ENCODE measurements around the gene EIF2B2.

The EIF2B2 gene

DNA sequence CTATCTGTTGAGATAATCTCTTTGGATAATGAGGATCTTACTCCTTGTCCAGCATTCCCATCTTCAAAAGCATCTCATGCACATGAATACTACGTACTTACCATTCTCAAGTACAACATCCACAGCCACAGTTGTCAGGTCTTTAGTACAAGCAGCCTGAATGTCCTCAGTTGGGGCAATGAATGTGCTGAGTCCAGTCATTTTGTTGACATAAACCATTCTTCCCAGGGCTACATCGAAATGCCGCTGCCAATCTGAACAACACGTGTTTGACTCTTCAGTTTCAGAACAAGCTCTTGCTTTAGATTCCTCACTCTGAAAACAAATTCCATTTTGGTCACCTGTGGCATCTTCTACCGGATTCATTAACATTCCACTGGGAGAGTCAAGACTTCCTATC lies 43.6 kb downstream of the EIF2B2 start:
- no peak for FAIRE-seq

DNA sequence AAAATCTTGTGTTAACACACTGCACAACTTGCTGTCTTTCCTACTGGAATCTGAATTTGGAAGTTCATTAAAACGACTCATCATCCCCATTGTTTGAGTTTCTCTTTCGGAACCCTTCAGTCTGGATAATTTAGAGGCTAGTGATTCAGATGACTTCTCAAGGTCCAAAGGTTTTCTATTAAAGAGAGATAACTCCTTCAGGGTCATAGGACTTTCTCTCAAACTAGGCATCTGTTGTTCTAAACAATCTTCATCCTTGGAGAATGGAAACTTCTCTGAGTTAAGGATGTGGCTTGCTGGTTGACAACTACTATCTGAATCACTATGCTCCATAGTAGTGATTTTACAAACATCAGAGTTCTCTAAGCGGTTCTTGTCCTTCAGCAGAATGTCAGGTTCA lies 44.2 kb downstream of the EIF2B2 start:
- FAIRE-seq: no peak

DNA sequence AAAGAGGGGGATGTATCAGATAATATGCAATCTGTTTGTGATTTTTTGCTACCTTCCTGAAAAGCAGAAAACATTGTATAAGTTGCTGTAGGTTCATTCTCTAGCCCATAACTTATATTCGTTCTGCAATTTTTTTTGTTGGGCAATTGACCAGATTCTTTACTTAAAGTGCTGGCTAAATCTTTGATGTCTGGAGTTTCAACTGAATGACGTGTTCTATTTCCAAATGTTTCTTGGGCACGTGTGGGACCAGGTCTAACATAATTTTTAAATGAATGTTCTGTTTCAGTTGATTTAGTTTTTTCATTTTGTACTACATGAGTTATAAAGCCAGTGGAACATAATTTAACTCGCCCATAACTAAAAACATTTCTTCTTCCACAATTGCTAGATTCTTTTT lies 44.8 kb downstream of the EIF2B2 start:
- no peak for FAIRE-seq

DNA sequence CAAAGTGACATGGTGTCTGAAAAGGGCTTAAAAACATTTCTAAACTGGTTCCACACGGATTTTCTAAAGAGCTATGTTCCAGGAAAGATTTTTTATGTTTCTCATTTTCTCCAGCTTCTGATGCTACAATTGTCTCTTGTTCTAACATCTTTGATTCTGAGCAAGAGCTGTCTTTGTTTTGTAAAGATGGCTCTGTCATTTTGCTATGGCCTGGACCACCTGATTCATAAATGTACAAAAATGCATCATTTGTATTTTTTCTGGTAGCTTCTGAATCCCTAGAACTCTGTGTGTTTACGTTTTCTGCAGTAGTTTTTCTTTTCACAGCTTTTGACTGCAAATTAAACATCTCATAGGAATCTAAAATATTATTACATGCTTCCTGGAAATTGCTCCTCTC lies 45.4 kb downstream of the EIF2B2 start:
- no peak for FAIRE-seq

DNA sequence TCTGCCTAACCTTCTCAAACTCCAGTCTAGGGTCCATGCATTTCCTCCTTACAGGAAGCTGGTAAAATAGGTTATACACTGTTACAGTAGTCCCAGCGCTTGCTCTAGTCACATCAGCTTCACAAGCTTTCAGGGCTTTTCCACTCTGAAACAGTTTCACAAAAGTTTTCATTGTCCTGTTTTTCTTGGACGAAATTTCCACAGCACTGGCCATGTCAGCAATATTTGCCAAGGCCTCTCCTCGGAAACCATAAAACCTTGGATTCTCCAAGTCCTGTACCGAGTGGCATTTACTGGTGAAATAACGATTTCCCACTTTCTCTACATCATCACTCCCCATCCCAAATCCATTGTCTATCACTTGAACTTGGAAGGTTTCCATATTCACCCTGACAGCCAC lies 46.4 kb downstream of the EIF2B2 start:
- no peak for FAIRE-seq

DNA sequence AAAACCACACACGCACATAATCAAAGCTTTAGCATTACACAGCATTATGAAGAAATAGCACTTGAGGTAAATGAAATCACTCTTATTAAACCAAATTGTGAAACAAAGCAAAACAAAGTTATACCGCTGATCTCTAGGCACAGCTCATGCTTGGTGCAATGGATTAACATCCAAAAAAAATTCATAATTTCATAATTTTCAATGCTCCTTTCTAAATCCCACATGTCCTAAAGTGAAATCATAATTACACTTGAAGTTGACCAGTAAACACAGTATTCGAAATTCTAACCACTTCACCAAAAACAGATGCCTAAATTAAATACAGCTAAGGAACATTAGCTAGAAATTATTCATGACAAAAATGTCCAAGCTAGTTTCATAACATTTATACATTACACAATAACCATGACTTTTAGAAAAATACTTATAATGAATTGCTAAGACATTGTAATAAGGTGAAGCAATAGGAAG lies 47.0 kb downstream of the EIF2B2 start:
- no peak for FAIRE-seq

DNA sequence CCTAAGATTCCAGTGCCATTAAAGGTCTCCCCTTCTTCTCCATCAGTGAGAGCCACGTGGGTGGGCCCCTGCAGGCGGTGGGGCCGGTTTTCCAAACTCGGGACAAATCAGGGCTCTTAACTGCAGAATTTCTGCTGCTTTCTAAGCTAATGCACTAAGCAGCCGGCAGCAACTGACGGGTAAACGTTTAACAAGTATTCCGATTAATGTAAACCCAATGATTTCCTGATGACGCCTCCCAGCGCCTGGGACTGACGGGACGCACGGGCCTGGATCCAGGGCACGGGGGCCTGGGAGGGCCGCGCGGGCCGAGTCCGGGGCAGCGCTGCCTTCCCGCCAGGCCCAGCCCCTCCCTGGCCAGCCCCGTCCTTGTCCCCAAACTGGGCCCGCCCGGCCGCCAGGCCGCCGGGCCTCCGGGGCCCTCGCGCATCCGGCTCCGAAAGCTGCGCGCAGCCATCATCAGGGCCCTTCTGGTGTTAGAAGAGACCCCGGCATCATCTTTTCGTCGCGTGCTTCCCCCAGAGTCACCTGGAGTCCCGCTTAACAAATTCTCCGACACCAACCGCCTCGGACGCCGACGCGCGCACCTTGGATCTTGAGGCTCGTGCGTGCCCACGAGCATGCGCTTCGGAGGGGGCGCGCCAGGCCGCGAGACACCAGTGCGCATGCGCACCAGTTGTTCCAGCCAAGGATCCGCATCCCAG lies 48.3 kb downstream of the EIF2B2 start, which contains the start of gene MLH3:
Gene MLH3 (minus strand): TSS at position 616 of the 704 bp plus-strand sequence. CDS start 1,812 bp downstream, outside the sequence.
- no peak for FAIRE-seq

DNA sequence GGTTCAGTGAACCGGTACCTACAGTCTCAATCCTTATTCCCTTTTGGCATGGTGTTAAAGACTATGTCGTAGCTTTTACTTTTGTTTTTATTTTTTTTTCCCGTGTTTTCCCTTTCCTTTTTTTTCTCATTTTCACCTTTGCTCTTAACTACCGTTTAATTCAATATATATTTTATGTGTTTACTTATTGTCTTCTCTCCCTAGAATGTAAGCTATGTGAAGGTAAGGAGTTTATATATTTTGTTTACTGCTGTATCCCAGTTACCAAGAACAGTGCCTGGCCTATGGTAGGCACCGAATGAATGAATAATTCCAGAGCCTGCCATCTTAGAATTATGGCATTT lies 48.8 kb downstream of the EIF2B2 start:
- FAIRE-seq: no peak

DNA sequence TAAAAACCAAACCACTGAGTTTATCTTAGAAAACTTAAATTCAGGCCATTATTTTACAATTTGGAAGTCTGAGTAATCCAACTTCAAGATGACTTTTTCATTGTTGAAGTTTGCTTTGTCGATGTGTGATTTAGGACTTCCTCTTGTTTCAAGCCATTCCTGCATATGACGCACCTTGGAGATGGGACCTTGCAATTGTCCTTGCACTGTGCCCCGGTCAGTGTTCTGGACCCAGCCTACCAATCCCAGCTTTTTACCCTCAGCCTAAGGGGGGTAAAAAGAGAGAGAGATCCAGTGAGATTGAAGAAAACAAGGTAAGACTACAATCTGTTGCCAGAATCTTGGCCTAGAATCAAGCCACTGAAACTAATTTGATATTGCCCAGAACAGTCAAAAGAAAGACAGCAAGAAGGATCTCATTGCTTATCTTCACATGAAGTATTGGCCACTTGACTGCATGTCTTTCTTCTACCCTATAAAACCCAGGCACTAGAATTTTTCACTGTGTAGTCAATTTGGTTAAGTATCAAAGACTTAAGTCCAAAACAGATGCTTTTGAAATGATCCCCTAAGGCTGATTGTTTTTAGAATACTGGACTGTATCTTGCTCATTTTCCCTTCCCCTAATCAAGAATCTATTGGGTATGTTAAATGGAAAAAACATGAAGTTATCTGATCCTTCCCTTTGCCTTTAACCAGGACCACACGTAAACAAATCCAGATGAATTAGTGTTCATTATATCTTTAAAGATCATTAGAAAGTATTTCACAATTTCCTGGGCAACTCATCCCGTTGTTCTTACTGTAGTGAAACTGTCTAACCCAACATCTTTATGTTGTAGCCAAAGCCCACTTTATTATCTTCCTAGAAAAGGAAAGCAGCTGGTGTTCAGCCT lies 50.9 kb downstream of the EIF2B2 start:
- no peak for FAIRE-seq

DNA sequence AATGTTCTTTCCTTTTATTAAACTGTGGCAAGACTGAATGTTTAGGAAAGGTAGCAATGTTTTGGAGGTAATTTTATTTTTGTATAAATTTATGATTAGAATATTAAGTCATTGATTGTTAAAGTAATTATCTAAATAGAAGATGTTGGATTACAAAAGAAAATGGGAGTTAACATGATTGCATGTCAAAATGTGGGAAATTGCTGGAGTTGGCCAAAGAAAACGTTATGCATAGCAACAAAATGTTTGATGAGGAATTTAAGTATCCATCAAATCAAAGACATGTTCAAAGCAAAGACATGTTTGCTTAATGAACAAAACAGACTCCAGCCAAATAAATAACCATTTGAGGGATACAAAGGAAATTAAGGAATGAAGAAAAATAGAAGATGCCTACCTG lies 51.7 kb downstream of the EIF2B2 start:
- FAIRE-seq: no peak

DNA sequence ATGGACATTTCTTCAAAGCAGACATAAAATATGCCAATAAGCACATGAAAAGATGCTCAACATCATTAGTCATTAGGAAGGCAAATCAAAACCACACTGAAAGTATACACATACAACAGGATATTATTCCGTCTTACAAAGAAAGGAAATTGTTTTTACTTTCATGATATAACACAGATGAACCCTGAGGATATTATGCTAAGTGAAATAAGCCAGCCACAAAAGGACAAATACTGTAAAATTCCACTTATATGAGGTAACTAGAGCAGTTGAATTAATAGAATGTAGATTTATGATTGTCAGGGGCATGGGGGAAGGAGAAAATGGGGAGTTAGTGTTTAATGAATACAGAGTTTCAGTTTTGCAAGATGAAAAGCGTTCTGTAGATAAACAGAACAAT lies 56.9 kb downstream of the EIF2B2 start:
- FAIRE-seq: no peak

DNA sequence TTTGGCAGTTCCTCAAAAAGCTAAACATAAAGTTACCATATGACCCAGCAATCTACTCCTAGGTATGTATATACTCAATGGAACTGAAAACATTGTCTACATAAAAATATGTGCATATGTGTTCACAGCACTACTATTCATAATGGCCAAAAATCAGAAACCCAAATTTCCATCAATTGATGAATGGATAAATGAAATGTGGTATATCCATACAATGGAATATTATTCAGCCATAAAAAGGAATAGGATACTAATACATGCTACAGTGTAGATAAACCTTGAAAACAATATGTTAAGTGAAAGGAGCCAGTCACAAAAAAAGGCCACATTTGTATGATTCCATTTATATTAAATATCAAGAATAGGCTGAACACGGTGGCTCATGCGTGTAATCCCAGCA lies 57.7 kb downstream of the EIF2B2 start:
- FAIRE-seq: no peak

Measured in colon (tissue), 2 donors.